Measurements from ENCODE around the gene BRD2. TPM values are rescaled to one million over a fixed set of nuclear protein-coding genes. Genes with fewer than 3 reads are reported as not detected.

Gene BRD2
- total and polyA plus RNA-seq, 5 donors from 2014 or later: 43.9 to 425 (median 55.8) TPM

DNA sequence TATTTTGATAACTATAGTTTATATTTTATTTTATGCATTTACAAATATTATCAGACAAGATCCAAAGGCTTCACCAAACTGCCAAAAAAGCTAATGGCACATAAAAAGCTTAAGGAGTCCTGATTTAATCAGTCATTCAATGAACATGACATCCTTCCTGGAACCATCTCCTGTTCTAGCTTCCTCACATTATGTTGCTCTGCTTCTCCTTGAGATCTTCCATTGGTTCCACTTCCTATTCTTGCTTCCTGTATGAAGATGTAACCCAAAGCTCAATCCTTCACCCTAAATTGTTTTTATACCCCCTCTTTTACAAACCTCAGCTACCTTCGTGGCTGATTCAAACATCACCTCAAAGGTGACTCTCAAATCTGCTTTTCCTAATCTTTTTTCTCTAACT is 4.5 kb upstream of the BRD2 start:
- DNase-seq (no peak), ATAC-seq (ENCODE audit: low read depth in 2 of 2) (no peak)
- H3K36me3 Mint-ChIP-seq: peaks cover 11% of the 10 kb centered on the region
- peak overlapping the region; percentile 1 for H3K4me3 ChIP-seq (ENCODE audit: low read depth, low read length)
- peaks cover 30% of the 10 kb centered on the region for H3K4me1 ChIP-seq (ENCODE audit: control insufficient read depth, insufficient read depth, low read length, poor library complexity, severe bottlenecking)
- no peaks in the 10 kb centered on the region for H3K36me3 ChIP-seq (ENCODE audit: control insufficient read depth, insufficient read depth, low read length)
- no peaks in the 10 kb centered on the region for H3K27me3 Mint-ChIP-seq
- H3K4me1 Mint-ChIP-seq: peaks cover 43 to 71% (median 53%) of the 10 kb centered on the region in 4 donors
- peak overlapping the region in 3 of 4 donors; percentile 36 to 59 (median 43) for H3K4me3 Mint-ChIP-seq
- peak overlapping the region in 2 of 3 donors; percentile 33 to 60 for H3K27ac Mint-ChIP-seq
- H3K27ac ChIP-seq (ENCODE audit: insufficient read depth, low read length, poor library complexity, severe bottlenecking): no peak overlapping the region
- no peaks in the 10 kb centered on the region for H3K27me3 ChIP-seq (ENCODE audit: control insufficient read depth, insufficient read depth, low read length)
- peaks cover 0 to 3% (median 0%) of the 10 kb centered on the region in 7 donors for H3K9me3 Mint-ChIP-seq
- no peaks in the 10 kb centered on the region for H3K9me3 ChIP-seq (ENCODE audit: control insufficient read depth in 2 of 2, low read length in 2 of 2)

GRCh38 chr6:32964776-32965175 is 3.6 kb upstream of the BRD2 start:
- ATAC-seq (ENCODE audit: low read depth in 2 of 2): no peak
- Histone ChIP-seq H3K27ac (ENCODE audit: insufficient read depth, low read length, poor library complexity, severe bottlenecking) (no peak overlapping the region), H3K27me3 (ENCODE audit: control insufficient read depth, insufficient read depth, low read length) (no peaks in the 10 kb centered on the region), H3K4me3 (ENCODE audit: low read depth, low read length) (no peak overlapping the region), H3K4me1 (ENCODE audit: control insufficient read depth, insufficient read depth, low read length, poor library complexity, severe bottlenecking) (peaks cover 39% of the 10 kb centered on the region), H3K9me3 (ENCODE audit: control insufficient read depth in 2 of 2, low read length in 2 of 2) (no peaks in the 10 kb centered on the region), H3K36me3 (ENCODE audit: control insufficient read depth, insufficient read depth, low read length) (no peaks in the 10 kb centered on the region)
- DNase-seq: no peak
- peaks cover 0 to 3% (median 0%) of the 10 kb centered on the region in 7 donors for H3K9me3 Mint-ChIP-seq
- H3K27ac Mint-ChIP-seq: peak overlapping the region in 1 of 3 donors; percentile 60
- peaks cover 8% of the 10 kb centered on the region for H3K36me3 Mint-ChIP-seq
- H3K4me1 Mint-ChIP-seq: peaks cover 40 to 67% (median 50%) of the 10 kb centered on the region in 4 donors
- peak overlapping the region in 1 of 4 donors; percentile 79 for H3K4me3 Mint-ChIP-seq
- peaks cover under 1% of the 10 kb centered on the region for H3K27me3 Mint-ChIP-seq

DNA sequence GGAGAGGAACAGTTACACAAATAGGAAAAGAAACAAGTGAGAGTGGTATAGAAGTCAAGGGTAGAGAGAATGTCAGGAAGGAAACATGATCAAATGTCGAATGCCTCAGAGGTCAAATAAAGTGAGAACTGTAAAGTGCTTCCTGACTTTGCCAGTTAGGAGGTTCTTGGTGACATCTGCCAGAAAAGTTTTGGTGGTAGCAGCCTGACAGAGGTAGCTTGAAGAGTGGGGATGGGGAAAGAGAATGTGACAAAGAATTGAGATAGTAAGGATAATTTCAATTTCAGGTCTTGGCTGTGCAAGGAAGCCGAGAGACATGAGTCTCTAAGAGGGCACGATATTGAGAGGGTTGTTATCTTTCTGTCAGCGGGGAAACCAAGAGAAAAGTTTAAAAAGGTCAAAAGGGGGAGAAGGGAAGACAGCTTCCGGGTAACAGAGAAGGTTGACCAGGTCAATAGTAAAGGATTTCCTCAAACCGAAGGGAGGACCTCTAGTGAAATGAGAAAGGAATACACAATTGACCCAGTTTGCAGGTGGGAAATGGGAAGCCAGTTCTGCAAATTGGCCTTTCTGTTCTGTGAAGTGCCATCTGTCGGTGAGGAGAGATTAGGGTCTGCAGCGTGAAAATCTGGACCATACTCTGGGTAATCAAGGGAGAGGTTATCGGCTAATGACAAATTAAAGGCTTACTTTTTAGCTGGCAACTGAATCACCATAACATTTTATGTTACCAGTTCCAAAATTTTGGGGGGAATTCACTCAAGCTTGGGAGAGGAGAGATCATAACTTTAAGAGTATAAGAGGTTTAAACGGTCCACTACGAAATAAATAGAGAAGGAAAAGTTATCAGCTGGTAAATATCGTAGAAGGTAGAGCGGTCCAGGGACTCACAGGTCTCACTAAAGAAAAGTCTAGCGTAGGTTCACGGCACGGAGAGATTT is 973 bp upstream of the BRD2 start:
- H3K27ac ChIP-seq (ENCODE audit: insufficient read depth, low read length, poor library complexity, severe bottlenecking): peak overlapping the region; percentile 98
- H3K27ac Mint-ChIP-seq: peak overlapping the region; percentile 97 to 100 (median 99)
- peak overlapping the region; percentile 91 to 98 (median 95) for H3K4me3 Mint-ChIP-seq
- DNase-seq (peak in 2 of 3 donors; percentile 39 to 60), ATAC-seq (ENCODE audit: low read depth in 2 of 2) (no peak)
- peaks cover 0 to 3% (median 0%) of the 10 kb centered on the region in 7 donors for H3K9me3 Mint-ChIP-seq
- peaks cover 7% of the 10 kb centered on the region for H3K36me3 Mint-ChIP-seq
- peaks cover 28 to 49% (median 39%) of the 10 kb centered on the region in 4 donors for H3K4me1 Mint-ChIP-seq
- no peaks in the 10 kb centered on the region for H3K27me3 ChIP-seq (ENCODE audit: control insufficient read depth, insufficient read depth, low read length)
- no peaks in the 10 kb centered on the region for H3K36me3 ChIP-seq (ENCODE audit: control insufficient read depth, insufficient read depth, low read length)
- H3K27me3 Mint-ChIP-seq: peaks cover 22% of the 10 kb centered on the region
- H3K9me3 ChIP-seq (ENCODE audit: control insufficient read depth in 2 of 2, low read length in 2 of 2): no peaks in the 10 kb centered on the region
- H3K4me1 ChIP-seq (ENCODE audit: control insufficient read depth, insufficient read depth, low read length, poor library complexity, severe bottlenecking): peaks cover 54% of the 10 kb centered on the region
- H3K4me3 ChIP-seq (ENCODE audit: low read depth, low read length): peak overlapping the region; percentile 95

DNA sequence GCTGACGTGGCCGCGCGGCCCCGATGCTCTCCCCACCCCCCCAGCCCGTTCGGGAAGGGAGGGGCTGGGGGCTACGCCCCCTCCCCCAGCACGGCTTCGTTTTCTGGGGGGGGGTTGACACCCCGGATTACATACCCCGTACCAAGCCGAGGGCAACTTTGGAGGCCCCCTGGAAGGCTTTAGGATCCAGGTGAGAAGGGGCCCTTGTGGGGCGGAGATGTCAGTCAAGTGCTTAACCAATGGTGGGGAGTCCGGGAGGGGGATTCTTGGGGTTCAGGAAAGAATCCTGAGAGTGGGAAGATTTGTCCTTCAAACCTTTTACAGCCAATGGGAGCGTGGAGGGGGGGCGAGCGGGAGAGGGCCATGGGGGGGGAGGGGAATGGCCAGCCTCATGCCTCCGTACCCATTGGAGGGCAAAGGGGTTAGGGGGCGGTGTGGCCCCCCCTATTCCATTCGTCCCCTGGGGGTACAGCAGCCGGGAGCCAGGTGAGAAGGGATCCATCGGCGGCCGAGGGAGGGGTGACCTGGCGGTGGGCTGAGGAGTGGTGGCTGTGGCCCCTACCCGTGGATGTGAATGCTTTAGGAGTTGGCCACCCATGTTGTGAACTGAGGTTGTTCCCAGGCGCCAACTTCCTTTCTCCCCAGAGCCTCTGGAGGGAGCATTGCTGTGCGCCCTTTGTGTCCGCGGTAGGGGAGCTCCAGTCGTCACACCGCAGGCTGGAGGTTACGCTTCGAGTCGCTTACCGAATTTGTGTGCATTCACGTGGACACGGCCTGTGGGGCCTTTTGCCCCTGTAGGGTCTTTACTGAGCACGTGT is 682 bp downstream of the BRD2 start:
- Mint-ChIP-seq H3K4me1 (peaks cover 28 to 40% (median 32%) of the 10 kb centered on the region in 4 donors), H3K27ac (peak overlapping the region; percentile 98 to 100 (median 99)), H3K27me3 (peaks cover 22% of the 10 kb centered on the region), H3K36me3 (peaks cover 17% of the 10 kb centered on the region), H3K9me3 (peaks cover 0 to 3% (median 0%) of the 10 kb centered on the region in 7 donors), H3K4me3 (peak overlapping the region; percentile 94 to 98 (median 97))
- Histone ChIP-seq H3K4me1 (ENCODE audit: control insufficient read depth, insufficient read depth, low read length, poor library complexity, severe bottlenecking) (peaks cover 58% of the 10 kb centered on the region), H3K9me3 (ENCODE audit: control insufficient read depth in 2 of 2, low read length in 2 of 2) (no peaks in the 10 kb centered on the region), H3K36me3 (ENCODE audit: control insufficient read depth, insufficient read depth, low read length) (no peaks in the 10 kb centered on the region), H3K27me3 (ENCODE audit: control insufficient read depth, insufficient read depth, low read length) (no peaks in the 10 kb centered on the region), H3K4me3 (ENCODE audit: low read depth, low read length) (peak overlapping the region; percentile 95), H3K27ac (ENCODE audit: insufficient read depth, low read length, poor library complexity, severe bottlenecking) (peak overlapping the region; percentile 98)
- DNase-seq: peak; percentile 48 to 72 (median 50)
- ATAC-seq (ENCODE audit: low read depth in 2 of 2): peak in 1 of 2 donors; percentile 17

DNA sequence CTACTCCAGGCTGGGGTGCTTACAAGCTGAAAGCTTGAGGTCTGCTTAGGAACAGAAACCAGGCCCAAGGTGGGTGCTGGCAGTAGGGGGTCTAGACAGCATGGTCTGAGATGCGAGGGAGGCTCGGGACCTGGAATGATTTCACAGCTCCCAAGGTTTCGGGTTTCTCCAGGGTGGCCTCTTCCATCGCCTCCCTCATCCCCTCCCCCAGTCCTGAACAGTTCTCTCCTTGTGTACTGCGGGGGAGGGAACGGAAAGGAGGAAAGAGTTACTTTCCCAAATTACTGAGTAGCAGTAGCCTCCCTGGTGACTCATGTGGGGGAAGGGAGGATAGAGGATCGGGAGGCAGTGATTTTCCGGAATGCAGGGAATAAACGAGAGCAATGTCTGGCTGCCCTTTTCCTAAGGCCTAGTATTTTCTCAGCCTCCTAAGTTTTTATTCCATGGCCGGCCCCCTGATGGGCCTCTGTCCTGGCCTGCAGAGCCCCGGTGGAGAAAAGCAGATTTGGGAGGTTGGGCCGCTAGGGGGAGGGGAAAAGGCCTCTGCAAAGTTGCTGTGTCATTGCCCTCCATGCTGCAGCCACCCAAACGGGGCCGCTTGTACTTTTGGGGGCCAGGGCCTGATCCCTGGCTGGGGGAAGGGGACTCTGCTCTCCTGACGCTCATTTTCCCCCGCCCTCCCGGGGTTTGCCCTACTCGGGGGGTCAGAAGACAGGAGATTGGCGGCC is 1.5 kb downstream of the BRD2 start:
- Mint-ChIP-seq H3K4me1 (peaks cover 26 to 42% (median 30%) of the 10 kb centered on the region in 4 donors), H3K36me3 (peaks cover 24% of the 10 kb centered on the region)
- no peak for ATAC-seq (ENCODE audit: low read depth in 2 of 2)

DNA sequence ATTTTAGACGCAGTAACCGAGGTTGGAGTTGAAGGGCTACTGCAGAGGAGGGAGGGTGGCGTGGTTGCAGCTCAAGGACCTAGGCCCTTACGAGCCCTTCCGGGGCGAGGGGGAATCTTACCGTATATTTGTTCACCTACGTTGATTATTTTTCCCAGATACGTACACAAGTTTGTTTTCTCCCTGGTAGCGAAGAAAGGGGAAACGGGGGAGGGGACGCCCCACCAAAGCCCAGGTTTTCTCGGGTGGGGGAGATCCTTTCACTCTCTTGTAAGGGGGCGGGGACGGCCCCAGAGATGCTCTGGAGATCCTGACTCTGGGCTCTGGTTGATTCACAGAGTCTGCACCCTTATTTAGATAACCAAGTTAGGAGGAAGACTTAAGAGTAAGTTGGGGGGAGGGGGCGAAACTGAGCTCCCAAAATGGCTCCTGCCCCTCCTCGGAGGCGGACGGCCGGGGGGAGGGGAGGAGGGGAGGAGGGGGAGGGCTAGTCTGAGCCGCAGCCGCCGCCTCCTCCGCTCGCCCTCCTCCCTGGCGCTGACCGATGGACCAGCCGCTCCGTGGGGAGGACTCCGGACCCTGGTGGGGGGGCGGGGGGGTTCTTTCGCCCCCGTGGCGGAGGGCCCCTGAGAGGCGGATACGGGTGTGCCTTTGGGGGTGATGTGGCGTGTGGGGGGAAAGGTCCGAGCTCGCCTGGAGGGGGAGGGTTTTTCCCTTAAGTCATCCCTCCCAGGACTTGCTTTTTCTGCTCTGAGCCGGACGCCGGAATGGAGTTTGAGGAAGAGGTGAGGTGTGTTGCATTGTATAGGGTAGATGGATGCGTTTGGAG is 2.2 kb downstream of the BRD2 start:
- Mint-ChIP-seq H3K27ac (peak overlapping the region; percentile 99 to 100 (median 100)), H3K4me3 (peak overlapping the region; percentile 98 to 99 (median 99)), H3K27me3 (peaks cover 22% of the 10 kb centered on the region), H3K9me3 (peaks cover 0 to 3% (median 0%) of the 10 kb centered on the region in 7 donors), H3K4me1 (peaks cover 24 to 42% (median 30%) of the 10 kb centered on the region in 4 donors), H3K36me3 (peaks cover 32% of the 10 kb centered on the region)
- H3K27me3 ChIP-seq (ENCODE audit: control insufficient read depth, insufficient read depth, low read length): no peaks in the 10 kb centered on the region
- H3K9me3 ChIP-seq (ENCODE audit: control insufficient read depth in 2 of 2, low read length in 2 of 2): no peaks in the 10 kb centered on the region
- peak overlapping the region; percentile 98 for H3K27ac ChIP-seq (ENCODE audit: insufficient read depth, low read length, poor library complexity, severe bottlenecking)
- DNase-seq (peak; percentile 56 to 90 (median 71)), ATAC-seq (ENCODE audit: low read depth in 2 of 2) (peak in 1 of 2 donors; percentile 1)
- H3K36me3 ChIP-seq (ENCODE audit: control insufficient read depth, insufficient read depth, low read length): peaks cover 15% of the 10 kb centered on the region
- peaks cover 70% of the 10 kb centered on the region for H3K4me1 ChIP-seq (ENCODE audit: control insufficient read depth, insufficient read depth, low read length, poor library complexity, severe bottlenecking)
- H3K4me3 ChIP-seq (ENCODE audit: low read depth, low read length): peak overlapping the region; percentile 100

More for the DNA sequence above, 1.5 kb downstream of the BRD2 start:
- no peaks in the 10 kb centered on the region for H3K9me3 ChIP-seq (ENCODE audit: control insufficient read depth in 2 of 2, low read length in 2 of 2)
- peaks cover 22% of the 10 kb centered on the region for H3K27me3 Mint-ChIP-seq
- H3K27ac Mint-ChIP-seq: peak overlapping the region; percentile 98 to 100 (median 99)
- H3K4me1 ChIP-seq (ENCODE audit: control insufficient read depth, insufficient read depth, low read length, poor library complexity, severe bottlenecking): peaks cover 66% of the 10 kb centered on the region
- H3K9me3 Mint-ChIP-seq: peaks cover 0 to 3% (median 0%) of the 10 kb centered on the region in 7 donors
- H3K27me3 ChIP-seq (ENCODE audit: control insufficient read depth, insufficient read depth, low read length): no peaks in the 10 kb centered on the region
- H3K4me3 Mint-ChIP-seq: peak overlapping the region; percentile 94 to 98 (median 97)
- DNase-seq: peak; percentile 53 to 84 (median 75)
- peak overlapping the region; percentile 95 for H3K4me3 ChIP-seq (ENCODE audit: low read depth, low read length)
- peak overlapping the region; percentile 98 for H3K27ac ChIP-seq (ENCODE audit: insufficient read depth, low read length, poor library complexity, severe bottlenecking)
- H3K36me3 ChIP-seq (ENCODE audit: control insufficient read depth, insufficient read depth, low read length): peaks cover 7% of the 10 kb centered on the region

Data from CD4-positive, CD25-positive, alpha-beta regulatory T cell (primary cell).